A673 (cell line): ENCODE measurements around the gene LGALS9. TPM values are rescaled to one million over a fixed set of nuclear protein-coding genes. Genes with fewer than 3 reads are reported as not detected.
"Not testable (repeated sequence)": the region's sequence is repeated elsewhere in the genome, so short reads cannot be mapped to it uniquely, and the experiment has no call there.

Source experiments
- BruUV-seq: library from RNA; stranded (reverse); fragments of 400-500 nt; replicated peaks from 2 replicates; lab custom pipeline; 2021; lab: Mats Ljungman, UMichigan
- CTCF ChIA-PET: fragments of 300-600 bp; sonication (Branson Sonifier 250); formaldehyde crosslinking; loops from one replicate; lab custom pipeline; 2022; ENCODE audit warnings: antibody characterized with exemption; lab: Charles Lee
- POLR2A ChIA-PET: fragments of 300-600 bp; sonication (Branson Sonifier 250); formaldehyde crosslinking; loops from one replicate; lab custom pipeline; 2022; ENCODE audit warnings: antibody characterized with exemption; ENCODE audit not compliant: low non-redundant PET; lab: Charles Lee
- DNase-seq: peaks from one replicate; pipeline ENCODE4 v3.0.0-alpha.2; 2015; ENCODE audit warnings: low spot score
- H3K27ac ChIP-seq: fragments of 200-600 bp; sonication (generic); 2 replicates; pipeline ENCODE4 v1.5.1; 2016; ENCODE audit warnings: mixed run types, low read depth, mild to moderate bottlenecking, mixed read lengths, antibody characterized with exemption, low read length; ENCODE audit not compliant: poor library complexity, severe bottlenecking
- H3K27me3 ChIP-seq: fragments of 200-600 bp; sonication (generic); replicated peaks from 2 replicates; pipeline ENCODE4 v1.6.1; 2017; ENCODE audit warnings: mixed run types, low read depth, mild to moderate bottlenecking, mixed read lengths, antibody characterized with exemption, low read length; ENCODE audit not compliant: insufficient read depth, poor library complexity
- H3K36me3 ChIP-seq: fragments of 200-600 bp; sonication (generic); 2 replicates; pipeline ENCODE4 v1.6.1; 2016; ENCODE audit warnings: mixed run types, mild to moderate bottlenecking, mixed read lengths, antibody characterized with exemption, low read length; ENCODE audit not compliant: insufficient read depth, poor library complexity, severe bottlenecking
- H3K4me1 ChIP-seq: fragments of 200-600 bp; sonication (generic); 2 replicates; pipeline ENCODE4 v1.6.1; 2017; ENCODE audit warnings: mixed run types, mild to moderate bottlenecking, mixed read lengths, antibody characterized with exemption, low read length; ENCODE audit not compliant: insufficient read depth, poor library complexity, severe bottlenecking
- H3K4me3 ChIP-seq: fragments of 200-600 bp; sonication (generic); 2 replicates; pipeline ENCODE4 v1.5.1; 2016; ENCODE audit warnings: low read depth, mixed run types, mild to moderate bottlenecking, mixed read lengths, low read length; ENCODE audit not compliant: poor library complexity, severe bottlenecking
- H3K9me3 ChIP-seq: fragments of 200-600 bp; sonication (generic); 2 replicates; pipeline ENCODE4 v1.6.1; 2016; ENCODE audit warnings: mixed run types, low read depth, mild to moderate bottlenecking, mixed read lengths, antibody characterized with exemption, low read length; ENCODE audit not compliant: poor library complexity, severe bottlenecking
- CTCF ChIP-seq: fragments of 300-800, 200-600 bp; sonication (generic); conservative IDR thresholded peaks from 2 replicates; pipeline ENCODE4 v1.5.1; 2017; ENCODE audit warnings: low read depth, mild to moderate bottlenecking, antibody characterized with exemption, low read length, moderate library complexity, mixed read lengths
- EZH2 ChIP-seq: fragments of 200-600 bp; sonication (generic); IDR thresholded peaks from 2 replicates; pipeline ENCODE4 v1.6.1; 2017; ENCODE audit warnings: borderline replicate concordance, low read depth, mild to moderate bottlenecking, mixed read lengths, antibody characterized with exemption, low read length; ENCODE audit not compliant: poor library complexity, severe bottlenecking
- intact Hi-C: fragments of 100-400 bp; cut with micrococcal nuclease; formaldehyde crosslinking; loops from one replicate; pipeline ENCODE4 v1.10.0; 2022; ENCODE audit not compliant: unreplicated experiment
- total RNA-seq: library from RNA; stranded (reverse); gene quantifications from 2 replicates; pipeline ENCODE4 v1.2.3, GENCODE V29; 2021

The LGALS9 gene
- total RNA-seq, 1 experiment from 2014 or later: 2.4 TPM

GRCh38 chr17:27654654-27655524 lies 23.9 kb downstream of the LGALS9 start:
- peak; percentile 77 for DNase-seq
- no TSS peak for BruUV-seq
- H3K9me3 ChIP-seq: no peaks in the 10 kb centered on the region
- intact Hi-C loops: loop anchor here (1.0 to 5.0 kb wide), 2 partner anchors 101 to 227 kb away; no protein-coding TSS in a partner anchor
- H3K27ac ChIP-seq: no peak overlapping the region
- ChIA-PET POLR2A (no interaction called here), CTCF (interaction anchor here (0.5 to 1.8 kb wide), 5 partner anchors 101 to 489 kb away, joined by 3 to 15 read pairs (median 5); no protein-coding TSS in a partner anchor)
- TF ChIP-seq EZH2 (no peak), CTCF (peak; percentile 95)
- no peaks in the 10 kb centered on the region for H3K27me3 ChIP-seq
- no peak overlapping the region for H3K4me3 ChIP-seq
- no peaks in the 10 kb centered on the region for H3K36me3 ChIP-seq
- no peaks in the 10 kb centered on the region for H3K4me1 ChIP-seq

GRCh38 chr17:27655525-27656111 lies 24.6 kb downstream of the LGALS9 start:
- POLR2A ChIA-PET, BruUV-seq, H3K36me3 ChIP-seq, H3K27me3 ChIP-seq, H3K4me1 ChIP-seq, H3K27ac ChIP-seq, DNase-seq, H3K9me3 ChIP-seq, intact Hi-C loops, H3K4me3 ChIP-seq: not testable (repeated sequence)
- CTCF ChIA-PET: interaction anchor here (0.7 to 1.8 kb wide), 4 partner anchors 101 to 223 kb away, joined by 3 to 15 read pairs (median 4); no protein-coding TSS in a partner anchor

- DNase-seq, H3K9me3 ChIP-seq, H3K36me3 ChIP-seq, intact Hi-C loops, BruUV-seq, H3K27ac ChIP-seq, H3K27me3 ChIP-seq, H3K4me1 ChIP-seq, H3K4me3 ChIP-seq, POLR2A ChIA-PET: not testable (repeated sequence)
- CTCF ChIA-PET: interaction anchor here (1.0 kb wide), 1 partner anchor 104 kb away, joined by 3 read pairs; no protein-coding TSS in a partner anchor
Observed at GRCh38 chr17:27656620-27657019, 25.6 kb downstream of the LGALS9 start.

- Histone ChIP-seq H3K27me3 (no peaks in the 10 kb centered on the region), H3K36me3 (no peaks in the 10 kb centered on the region), H3K4me1 (no peaks in the 10 kb centered on the region), H3K9me3 (no peaks in the 10 kb centered on the region), H3K27ac (no peak overlapping the region), H3K4me3 (no peak overlapping the region)
- BruUV-seq: no TSS peak
- DNase-seq: peak; percentile 23
- ChIA-PET CTCF (interaction anchor here (1.0 kb wide), 1 partner anchor 103 kb away, joined by 3 read pairs; no protein-coding TSS in a partner anchor), POLR2A (no interaction called here)
- intact Hi-C loops: no loop called here
- TF ChIP-seq EZH2 (no peak), CTCF (no peak)
Observed at GRCh38 chr17:27657620-27658019, 26.6 kb downstream of the LGALS9 start.
